ENCODE data around the gene SLC27A2.

SLC27A2 gene

DNA sequence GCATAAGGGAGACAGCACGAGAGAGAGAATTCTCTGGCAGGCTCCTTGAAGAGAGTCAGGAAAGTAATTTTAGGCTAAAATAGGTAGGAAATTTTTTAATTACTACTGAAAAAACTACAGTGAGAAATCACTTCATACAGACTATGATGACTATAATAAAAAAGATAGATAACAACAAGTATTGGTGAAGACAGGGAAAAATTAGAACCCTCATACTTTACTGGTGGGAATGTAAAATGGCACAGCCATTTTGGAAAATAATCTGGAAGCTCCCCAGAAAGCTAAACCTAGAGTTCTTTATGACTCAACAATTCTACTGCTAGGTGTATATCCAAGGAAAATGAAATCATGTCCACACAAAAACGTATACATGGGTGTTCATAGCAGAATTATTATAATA, 85.6 kb downstream of the SLC27A2 start:
- no peak for DNase-seq

DNA sequence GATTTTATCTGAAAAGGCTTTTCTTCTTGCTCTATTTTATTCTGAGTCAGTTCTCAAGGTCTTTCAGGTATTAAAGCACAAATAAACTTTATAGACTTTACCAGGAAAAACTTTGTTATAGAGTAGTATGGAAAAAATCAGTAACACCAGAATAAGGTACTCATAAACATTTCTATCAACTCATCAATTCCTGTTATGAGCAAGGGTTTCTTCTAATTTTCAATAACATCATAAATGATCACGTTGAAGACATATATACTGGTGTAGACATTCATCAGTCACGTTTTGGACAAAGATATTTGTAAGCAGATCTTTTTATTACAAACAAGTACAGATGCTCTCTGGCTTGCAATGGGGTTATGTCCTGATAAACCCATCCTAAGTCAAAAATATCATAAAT, 93.1 kb downstream of the SLC27A2 start:
- no peak for DNase-seq

GRCh38 chr15:50275908-50276307, 93.9 kb downstream of the SLC27A2 start:
- no peak for DNase-seq

DNA sequence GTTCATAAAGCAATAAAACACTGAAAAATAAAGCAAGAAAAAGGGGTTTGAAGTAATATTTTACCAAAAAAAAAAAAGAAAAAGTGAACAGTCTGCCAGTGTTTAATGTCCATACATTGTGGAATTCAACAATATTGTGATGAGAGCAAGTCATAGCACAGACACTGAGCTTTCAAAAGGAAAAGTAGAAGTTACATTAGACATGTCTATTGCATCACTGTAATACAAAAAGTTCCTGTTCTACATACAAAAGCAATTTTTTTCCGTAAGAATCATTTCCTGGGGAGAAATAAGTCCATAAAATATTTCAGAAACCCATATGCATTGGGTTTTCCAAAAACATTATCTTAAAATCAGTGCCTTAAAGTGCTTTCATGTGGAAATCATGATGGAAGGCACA, 95.4 kb downstream of the SLC27A2 start:
- DNase-seq: no peak

GRCh38 chr15:50278496-50278895, 96.5 kb downstream of the SLC27A2 start:
- no peak for DNase-seq

DNA sequence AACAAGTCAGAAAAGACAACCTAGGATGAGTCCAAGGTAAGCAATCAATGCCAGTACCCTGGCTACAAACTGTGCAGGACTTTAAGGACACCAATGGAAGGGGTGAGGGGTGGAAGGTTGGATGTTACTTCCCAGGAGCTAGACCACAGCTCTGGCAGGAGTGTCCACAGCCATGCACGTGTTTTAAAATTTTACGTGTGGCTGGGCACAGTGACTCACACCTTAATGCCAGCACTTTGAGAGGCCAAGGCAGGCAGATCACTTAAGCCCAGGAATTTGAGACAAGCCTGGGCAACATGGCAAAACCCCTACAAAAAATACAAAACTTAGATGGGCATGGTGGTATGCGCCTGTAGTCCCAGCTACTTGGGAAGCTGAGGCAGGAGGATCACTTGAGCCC, 98.3 kb downstream of the SLC27A2 start:
- DNase-seq: no peak

- DNase-seq: no peak
These were observed 99.4 kb downstream of the SLC27A2 start for GRCh38 chr15:50281427-50281826.
